Endothelial cell (in vitro differentiated cells): ENCODE results near the gene RPRD1B. TPM values are rescaled to one million over a fixed set of nuclear protein-coding genes. Genes with fewer than 3 reads are reported as not detected.

Experiments
- DNase-seq: peaks from one replicate; pipeline ENCODE4 v3.0.0; 2021; ENCODE audit warnings: low spot score
- H3K27ac Mint-ChIP-seq: one replicate; pipeline ENCODE4 v1.8.0; 2021; ENCODE audit warnings: mixed read lengths, inconsistent platforms; ENCODE audit not compliant: unreplicated experiment
- H3K27me3 Mint-ChIP-seq: one replicate; pipeline ENCODE4 v1.8.0; 2021; ENCODE audit warnings: mild to moderate bottlenecking, moderate library complexity, mixed read lengths, inconsistent platforms; ENCODE audit not compliant: unreplicated experiment
- H3K36me3 Mint-ChIP-seq: one replicate; pipeline ENCODE4 v1.8.0; 2021; ENCODE audit warnings: mild to moderate bottlenecking, low read depth, mixed read lengths, inconsistent platforms; ENCODE audit not compliant: unreplicated experiment
- H3K4me1 Mint-ChIP-seq: one replicate; pipeline ENCODE4 v1.8.0; 2021; ENCODE audit warnings: mild to moderate bottlenecking, mixed read lengths, inconsistent platforms; ENCODE audit not compliant: unreplicated experiment
- H3K4me3 Mint-ChIP-seq: one replicate; pipeline ENCODE4 v1.8.0; 2021; ENCODE audit warnings: mild to moderate bottlenecking, mixed read lengths, inconsistent platforms; ENCODE audit not compliant: unreplicated experiment
- H3K9me3 Mint-ChIP-seq: one replicate; pipeline ENCODE4 v1.8.0; 2021; ENCODE audit warnings: mixed read lengths, inconsistent platforms; ENCODE audit not compliant: unreplicated experiment
- CTCF ChIP-seq: fragments of 200-600 bp; sonication (generic); IDR thresholded peaks from one replicate; pipeline ENCODE4 v1.5.0; 2021; ENCODE audit warnings: antibody characterized with exemption; ENCODE audit not compliant: unreplicated experiment
- total RNA-seq: library from RNA; stranded (reverse); fragmentation: NEBNext Ultra II Directional; extraction: Animal tissue kit (Norgen Biotek cat#: 25700); gene quantifications from one replicate; pipeline ENCODE4 v1.2.1, GENCODE V29; 2021; ENCODE audit not compliant: unreplicated experiment

The RPRD1B gene
- total RNA-seq, 1 donor from 2014 or later: 24.1 TPM

- TF ChIP-seq CTCF: no peak
- Mint-ChIP-seq H3K4me1 (peaks cover 21% of the 10 kb centered on the region), H3K36me3 (peaks cover 16% of the 10 kb centered on the region), H3K4me3 (peak overlapping the region; percentile 47), H3K27me3 (peaks cover 9% of the 10 kb centered on the region), H3K27ac (no peak overlapping the region), H3K9me3 (no peaks in the 10 kb centered on the region)
- DNase-seq: no peak
Observed at GRCh38 chr20:38128691-38129090, 95.1 kb downstream of the RPRD1B start.

- no peak for DNase-seq
- Mint-ChIP-seq H3K4me3 (no peak overlapping the region), H3K27ac (no peak overlapping the region), H3K36me3 (peaks cover 17% of the 10 kb centered on the region), H3K4me1 (peaks cover 27% of the 10 kb centered on the region), H3K27me3 (peaks cover 11% of the 10 kb centered on the region), H3K9me3 (no peaks in the 10 kb centered on the region)
- TF ChIP-seq CTCF: no peak
Observed at GRCh38 chr20:38129248-38129865, 95.8 kb downstream of the RPRD1B start.

- no peak for DNase-seq
- H3K9me3 Mint-ChIP-seq: no peaks in the 10 kb centered on the region
- no peak for TF ChIP-seq CTCF
- no peak overlapping the region for H3K4me3 Mint-ChIP-seq
- no peak overlapping the region for H3K27ac Mint-ChIP-seq
- H3K36me3 Mint-ChIP-seq: peaks cover 20% of the 10 kb centered on the region
- peaks cover 34% of the 10 kb centered on the region for H3K4me1 Mint-ChIP-seq
- H3K27me3 Mint-ChIP-seq: peaks cover 11% of the 10 kb centered on the region
Observed at GRCh38 chr20:38129893-38130609, 96.5 kb downstream of the RPRD1B start.

- H3K27me3 Mint-ChIP-seq: peaks cover 15% of the 10 kb centered on the region
- no peak overlapping the region for H3K4me3 Mint-ChIP-seq
- no peaks in the 10 kb centered on the region for H3K9me3 Mint-ChIP-seq
- H3K27ac Mint-ChIP-seq: no peak overlapping the region
- no peak for DNase-seq
- peaks cover 20% of the 10 kb centered on the region for H3K36me3 Mint-ChIP-seq
- peaks cover 38% of the 10 kb centered on the region for H3K4me1 Mint-ChIP-seq
- no peak for TF ChIP-seq CTCF
Observed at GRCh38 chr20:38130687-38131587, 97.4 kb downstream of the RPRD1B start.
